NCI-H1092 treated with DMSO at 0.1 percent for 48 hours (cell line): ENCODE results near the gene LSG1.
"Not testable (repeated sequence)": the region's sequence is repeated elsewhere in the genome, so short reads cannot be mapped to it uniquely, and the experiment has no call there.

ENCODE experiments used
- DNase-seq: peaks from one replicate; lab custom pipeline; 2025; lab: John Stamatoyannopoulos, UW

The LSG1 gene

DNA sequence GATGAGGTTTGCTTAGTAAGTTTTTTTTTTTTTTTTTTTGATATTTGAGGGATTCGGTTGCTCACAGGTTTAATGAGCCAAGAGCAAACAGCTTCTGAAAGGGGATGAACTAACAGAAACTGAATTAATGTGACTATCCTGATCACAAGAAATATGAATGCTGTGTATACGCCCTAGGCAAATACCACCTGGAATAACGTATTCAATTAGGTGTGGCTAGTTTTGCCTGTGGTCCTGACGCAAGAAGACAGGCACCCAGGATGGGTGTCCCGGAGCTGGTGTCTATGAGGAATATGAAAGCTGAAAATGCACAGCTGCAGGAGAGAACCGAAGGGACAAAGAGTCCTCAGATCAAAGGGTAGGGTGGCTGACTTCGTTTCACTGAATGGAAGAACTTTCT, 14.6 kb downstream of the LSG1 start:
- DNase-seq: no peak

GRCh38 chr3:194654443-194654842, 17.5 kb downstream of the LSG1 start:
- no peak for DNase-seq

DNA sequence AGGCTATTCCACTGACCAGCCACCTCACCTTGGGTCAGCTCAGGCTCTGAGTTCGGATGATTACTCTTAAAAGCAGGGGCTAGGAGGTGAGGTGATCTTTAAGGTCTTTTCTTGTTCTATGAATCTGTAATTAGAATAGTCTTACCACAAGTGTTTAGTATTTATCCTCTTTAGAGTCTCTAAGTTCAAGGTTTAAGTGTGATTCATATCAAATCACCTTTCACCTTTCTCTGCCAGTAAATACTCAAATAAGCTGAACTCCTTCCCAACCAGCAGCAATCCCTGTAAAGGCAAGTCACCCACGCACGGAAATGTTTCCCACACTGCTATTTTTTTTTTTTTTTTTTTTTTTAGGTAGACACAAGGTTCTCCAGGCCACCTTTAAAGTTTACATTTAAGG, 24.2 kb downstream of the LSG1 start:
- no peak for DNase-seq

- DNase-seq: no peak
Observed at GRCh38 chr3:194642769-194643168, 29.2 kb downstream of the LSG1 start.

DNA sequence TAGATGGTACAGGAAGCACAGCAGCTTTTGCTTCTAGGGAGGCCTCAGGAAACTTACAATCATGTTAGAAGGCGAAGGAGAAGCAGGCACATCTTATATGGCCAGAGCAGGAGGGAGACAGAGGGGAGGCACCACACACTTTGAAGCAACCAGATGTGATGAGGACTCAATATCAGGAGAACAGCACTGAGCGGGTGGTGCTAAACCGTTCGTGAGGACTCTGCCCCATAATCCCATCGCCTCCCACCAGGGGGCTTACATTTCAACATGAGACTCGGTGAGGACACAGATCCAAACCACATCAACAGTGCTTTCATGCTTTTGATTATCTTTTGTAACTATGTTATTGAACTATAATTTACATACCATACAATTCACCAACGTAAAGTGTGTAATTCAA, 31.2 kb downstream of the LSG1 start:
- DNase-seq: no peak

GRCh38 chr3:194638991-194639605, 32.9 kb downstream of the LSG1 start:
- no peak for DNase-seq

DNA sequence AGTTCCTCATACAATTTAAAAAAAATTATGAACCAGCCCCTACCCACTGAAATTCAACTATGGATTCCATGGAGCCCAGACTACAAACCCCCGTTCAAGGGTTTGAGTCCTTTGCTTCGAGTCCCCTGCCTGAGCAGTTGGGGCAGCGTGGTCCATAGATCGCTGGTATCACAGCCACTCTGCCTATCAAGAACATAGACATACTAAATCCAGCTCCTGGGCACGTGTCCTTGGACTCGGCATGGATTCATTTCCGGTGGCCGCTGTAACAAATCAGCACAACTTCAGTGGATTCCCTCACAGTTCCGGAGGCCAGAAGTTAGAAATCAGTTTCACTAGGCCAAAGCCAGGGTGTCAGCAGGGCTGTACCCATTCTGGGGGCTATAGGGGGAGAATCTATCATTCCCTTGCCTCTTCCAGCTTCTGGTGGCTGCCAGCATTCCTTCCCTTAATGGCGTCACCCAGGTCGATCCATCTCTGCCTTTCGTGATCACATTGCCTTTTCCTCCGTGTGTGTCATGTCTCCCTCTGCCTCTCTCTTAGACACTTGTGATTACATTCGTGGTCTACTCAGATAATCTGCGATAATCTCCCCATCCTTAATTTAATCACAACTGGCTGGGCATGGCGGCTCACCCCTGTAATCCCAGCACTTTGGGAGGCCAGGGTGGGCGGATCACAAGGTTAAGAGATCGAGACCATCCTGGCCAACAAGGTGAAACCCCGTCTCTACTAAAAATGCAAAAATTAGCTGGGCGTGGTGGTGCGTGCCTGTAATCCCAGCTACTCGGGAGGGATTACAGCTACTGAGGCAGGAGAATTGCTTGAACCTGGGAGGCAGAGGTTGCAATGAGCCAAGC, 34.2 kb downstream of the LSG1 start:
- DNase-seq: no peak

GRCh38 chr3:194637066-194637465, 34.9 kb downstream of the LSG1 start:
- no peak for DNase-seq

DNA sequence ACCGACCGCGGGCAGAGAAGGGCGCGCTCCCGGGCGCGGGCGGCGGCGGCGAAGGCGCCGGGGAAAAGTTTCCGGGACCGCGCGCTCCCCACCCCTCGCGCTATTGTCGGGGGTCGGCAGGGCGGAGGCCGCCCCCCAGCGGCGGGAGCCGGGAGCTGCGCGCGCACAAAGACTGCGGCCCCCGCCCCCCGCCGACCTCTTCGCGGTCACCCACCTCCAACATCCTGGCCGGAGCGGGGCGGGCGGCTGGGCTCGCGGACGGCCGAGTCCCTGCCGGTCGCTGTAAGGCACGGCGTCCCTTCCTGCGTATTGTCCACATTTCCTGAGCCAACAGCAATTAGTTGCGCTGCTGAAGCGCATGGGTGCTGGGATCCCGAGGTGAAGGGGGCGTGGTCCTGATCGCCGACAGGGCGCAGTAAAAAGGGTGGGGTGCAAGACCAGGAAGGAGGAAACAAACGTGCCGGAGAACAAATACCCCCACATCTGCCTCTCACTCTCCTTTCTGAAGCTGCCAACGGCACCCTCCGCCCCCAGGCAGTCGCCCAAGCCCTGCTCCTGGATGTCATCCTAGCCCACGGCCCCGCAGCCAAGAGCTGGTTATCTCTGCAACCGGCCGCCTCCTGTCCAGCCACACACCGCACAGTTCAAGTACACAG, 38.5 kb downstream of the LSG1 start, which contains the start of gene TMEM44:
Gene TMEM44, minus strand, starts transcription at position 71 of the 656 bp plus-strand sequence. CDS start 204 bp downstream, outside the sequence.
- DNase-seq: peak; percentile 82

DNA sequence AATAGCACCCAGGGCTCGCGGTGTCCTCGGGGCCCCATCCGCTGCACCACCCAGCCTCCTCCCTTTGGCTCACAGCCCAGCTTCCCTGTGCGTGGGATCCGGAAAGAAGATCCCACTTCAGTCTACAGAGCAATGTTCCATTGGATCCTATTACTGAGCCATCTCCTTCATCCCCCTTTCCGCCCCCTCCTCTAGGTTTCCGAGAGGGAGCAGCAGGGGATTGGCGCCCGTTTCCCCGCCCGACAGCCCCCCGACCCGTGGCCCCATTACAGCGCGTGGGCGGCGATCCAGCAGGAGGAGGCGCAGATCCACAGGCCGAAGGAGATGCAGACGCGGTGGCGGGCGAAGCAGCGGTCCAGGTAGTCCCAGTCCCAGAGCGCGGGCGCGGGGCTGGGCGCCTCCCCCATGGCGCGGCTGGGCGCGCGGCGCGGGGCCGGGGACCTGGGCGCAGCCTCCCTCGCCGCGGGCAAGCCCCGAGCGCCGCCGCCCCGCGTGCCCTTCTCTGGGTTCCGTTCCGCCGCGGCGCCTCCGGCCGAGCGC, 39.1 kb downstream of the LSG1 start:
- DNase-seq: peak; percentile 50

DNA sequence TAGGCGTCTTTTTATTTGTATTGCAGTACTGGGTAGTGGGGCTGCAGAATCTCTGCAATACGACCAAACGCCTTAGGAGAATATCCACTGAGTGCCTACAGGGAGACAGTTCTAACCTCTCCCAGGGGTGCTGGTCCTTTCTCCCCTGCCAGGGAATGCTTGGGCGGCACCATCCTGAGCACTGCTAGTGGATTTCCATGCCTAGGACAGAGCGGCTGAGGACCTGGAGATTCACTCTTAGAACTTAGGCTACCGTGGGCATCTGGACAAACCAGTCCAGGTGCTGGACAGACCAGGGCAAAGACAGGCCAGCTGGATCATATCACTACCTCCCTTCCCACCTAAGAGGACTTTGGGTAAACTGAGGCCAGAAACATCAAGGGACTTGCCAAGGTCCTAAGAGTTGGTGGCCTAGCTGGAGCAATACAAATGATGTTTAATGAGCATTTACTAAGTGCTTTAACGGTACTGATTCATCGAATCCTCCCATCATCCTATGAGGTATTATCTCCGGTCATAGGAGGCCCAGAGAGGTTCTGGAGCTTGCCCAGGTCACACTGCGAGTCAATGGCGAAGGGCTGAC, 39.7 kb downstream of the LSG1 start:
- no peak for DNase-seq

- DNase-seq: no peak
Observed at GRCh38 chr3:194631696-194632095, 40.3 kb downstream of the LSG1 start.

DNA sequence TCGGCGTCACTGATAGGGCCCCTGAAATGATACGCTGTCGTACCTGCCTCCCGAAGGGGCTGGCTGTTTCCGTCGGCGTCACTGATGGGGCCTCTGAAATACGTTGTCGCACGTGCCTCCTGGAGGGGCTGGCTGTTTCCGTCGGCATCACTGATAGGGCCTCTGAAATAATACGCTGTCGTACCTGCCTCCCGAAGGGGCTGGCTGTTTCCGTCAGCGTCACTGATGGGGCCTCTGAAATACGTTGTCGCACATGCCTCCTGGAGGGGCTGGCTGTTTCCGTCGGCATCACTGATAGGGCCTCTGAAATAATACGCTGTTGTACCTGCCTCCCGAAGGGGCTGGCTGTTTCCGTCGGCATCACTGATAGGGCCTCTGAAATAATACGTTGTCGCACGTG, 41.3 kb downstream of the LSG1 start:
- DNase-seq: not testable (repeated sequence)

GRCh38 chr3:194624956-194625355, 47.0 kb downstream of the LSG1 start:
- no peak for DNase-seq

DNA sequence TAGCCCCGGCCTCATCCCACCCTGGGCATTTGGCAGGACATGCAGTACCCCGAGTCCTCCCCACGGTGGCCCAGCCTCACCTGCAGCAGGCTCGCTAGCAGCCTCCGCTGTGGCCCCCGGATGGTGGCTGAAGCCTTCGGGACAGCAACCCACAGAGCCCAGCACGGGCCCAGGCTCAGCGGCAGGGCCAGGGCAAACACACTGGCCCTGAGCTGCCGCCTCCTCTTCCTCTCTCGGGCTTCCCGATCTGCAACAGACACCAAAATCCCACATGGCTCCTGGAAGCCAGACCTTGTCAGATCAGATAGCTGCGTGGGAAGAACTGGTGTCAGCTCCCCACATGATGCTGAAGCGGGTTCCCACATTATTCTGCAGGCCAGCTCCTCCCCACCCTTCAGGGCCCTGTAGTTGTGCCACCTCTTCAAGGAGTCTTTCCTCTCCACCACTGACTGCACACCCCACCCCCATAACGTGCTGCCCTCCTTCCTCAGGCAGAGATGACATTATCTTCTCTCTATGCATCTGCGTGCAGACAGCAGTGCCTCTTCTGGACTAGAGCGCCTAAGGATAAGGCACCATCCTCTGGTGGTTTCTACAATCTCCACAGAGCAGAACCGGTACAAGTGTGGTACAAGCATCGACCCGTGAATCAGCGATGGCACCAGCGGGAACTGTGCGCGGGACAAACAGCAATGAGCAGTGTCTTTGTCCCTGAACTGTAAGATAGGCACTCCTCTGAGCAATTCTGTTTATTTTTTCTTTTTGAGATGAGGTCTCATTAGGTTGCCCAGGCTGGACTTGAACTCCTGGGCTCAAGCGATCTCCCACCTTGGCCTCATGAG, 48.3 kb downstream of the LSG1 start:
- DNase-seq: no peak

DNA sequence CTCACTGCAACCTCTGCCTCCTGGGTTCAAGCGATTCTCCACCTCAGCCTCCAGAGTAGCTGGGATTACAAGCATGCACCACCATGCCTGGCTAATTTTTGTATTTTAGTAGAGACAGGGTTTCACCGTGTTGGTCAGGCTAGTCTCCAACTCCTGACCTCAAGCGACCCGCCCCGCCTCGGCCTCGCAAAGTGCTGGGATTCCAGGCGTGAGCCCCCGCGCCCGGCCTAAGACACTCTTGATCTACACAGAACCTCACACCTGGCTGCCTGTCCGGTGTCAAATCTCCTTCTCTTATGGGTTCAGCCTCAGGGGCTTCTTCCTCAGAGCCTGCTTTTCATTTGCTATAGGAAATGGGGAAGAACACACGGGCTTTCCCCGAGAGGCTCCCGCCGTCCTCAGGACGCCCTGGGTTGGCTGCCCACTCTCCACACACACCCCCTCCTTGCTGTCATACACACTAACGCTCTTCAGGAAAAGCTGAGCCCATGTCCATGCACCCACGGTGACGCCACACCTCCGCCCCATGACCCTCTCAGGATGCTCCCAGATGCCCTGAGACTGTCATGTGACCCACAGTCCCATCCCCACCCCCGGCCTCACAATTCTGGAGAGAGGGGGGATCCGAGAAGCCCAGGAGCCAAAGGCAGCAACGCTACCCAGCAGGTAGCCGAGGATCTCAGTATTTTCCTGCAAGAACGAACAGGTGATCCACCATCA, 49.2 kb downstream of the LSG1 start:
- no peak for DNase-seq

- no peak for DNase-seq
Observed at GRCh38 chr3:194621947-194622346, 50.0 kb downstream of the LSG1 start.

- no peak for DNase-seq
Observed at GRCh38 chr3:194620196-194620595, 51.8 kb downstream of the LSG1 start.

DNA sequence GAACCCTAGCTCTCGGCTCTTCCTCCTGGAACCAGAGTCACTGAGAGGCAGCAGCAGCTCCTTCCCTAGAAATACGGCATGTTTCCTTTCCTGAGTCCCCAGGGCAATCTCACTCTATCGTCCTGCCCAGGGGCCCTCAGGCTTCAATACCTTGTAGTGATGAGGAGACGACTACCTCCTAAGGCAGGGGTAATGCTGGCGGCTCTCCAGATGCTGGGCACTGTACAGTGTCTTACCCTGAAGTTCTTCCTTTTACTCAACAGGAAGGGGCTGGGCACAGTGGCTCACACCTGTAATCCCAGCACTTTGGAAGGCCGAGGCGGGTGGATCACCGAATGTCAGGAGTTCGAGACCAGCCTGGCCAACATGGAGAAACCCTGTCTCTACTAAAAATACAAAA, 52.2 kb downstream of the LSG1 start:
- no peak for DNase-seq

DNA sequence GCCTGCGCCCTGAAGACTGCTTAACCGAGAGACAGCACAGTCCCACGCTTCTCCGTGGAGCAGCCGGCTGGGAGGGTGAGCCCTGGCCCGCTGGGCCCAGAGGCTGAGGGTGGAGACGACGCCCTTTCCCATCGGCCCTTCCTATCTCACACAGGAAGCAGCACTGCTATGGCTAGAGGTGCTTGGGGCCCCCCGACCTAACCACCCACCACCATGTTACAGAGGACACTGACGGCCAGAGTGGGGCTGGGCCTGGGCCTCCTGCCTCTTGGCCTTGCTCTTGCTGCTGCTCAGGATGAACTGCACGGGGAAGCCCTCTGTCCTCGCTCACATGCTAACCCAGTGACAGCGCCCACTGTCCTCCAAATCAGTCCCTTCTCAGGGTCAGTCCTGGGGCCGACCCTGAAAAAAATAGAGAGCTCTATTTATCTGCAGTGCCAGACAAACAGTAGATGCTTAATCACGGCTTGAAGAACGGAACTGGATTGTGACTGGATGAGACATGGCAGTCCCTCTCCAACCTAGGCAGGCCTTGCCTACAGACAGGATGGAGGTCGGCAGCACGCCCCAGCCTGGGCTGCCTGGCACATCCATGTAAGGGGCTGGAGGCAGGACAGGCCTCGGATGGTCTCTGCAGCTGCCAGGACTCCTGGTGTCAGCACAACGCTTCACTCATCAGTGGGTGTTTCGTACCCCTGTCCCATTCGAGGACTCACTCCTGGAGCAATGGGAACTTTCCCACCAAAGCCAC, 53.0 kb downstream of the LSG1 start:
- no peak for DNase-seq
